IPS-20b (cell line): ENCODE results near the gene TAOK2.

ENCODE experiments used
- H3K27ac ChIP-seq: one replicate; pipeline ENCODE4 v1.5.1; 2013; ENCODE audit warnings: low read length
- H3K27me3 ChIP-seq: 2 replicates; pipeline ENCODE4 v1.6.1; 2013; ENCODE audit warnings: mild to moderate bottlenecking, low read length, inconsistent platforms; ENCODE audit not compliant: insufficient read depth
- H3K36me3 ChIP-seq: 2 replicates; pipeline ENCODE4 v1.6.1; 2013; ENCODE audit warnings: low read depth, mild to moderate bottlenecking, inconsistent platforms, low read length, moderate library complexity; ENCODE audit not compliant: insufficient read depth
- H3K4me1 ChIP-seq: 2 replicates; pipeline ENCODE4 v1.6.1; 2013; ENCODE audit warnings: mild to moderate bottlenecking, control low read depth, inconsistent platforms, low read length, moderate library complexity; ENCODE audit not compliant: insufficient read depth
- H3K4me3 ChIP-seq: 2 replicates; pipeline ENCODE4 v1.5.1; 2013; ENCODE audit warnings: mild to moderate bottlenecking, low read length, inconsistent platforms
- H3K9ac ChIP-seq: 2 replicates; pipeline ENCODE4 v1.6.1; 2013; ENCODE audit warnings: low read depth, mild to moderate bottlenecking, inconsistent platforms, low read length, moderate library complexity
- H3K9me3 ChIP-seq: 2 replicates; pipeline ENCODE4 v1.6.1; 2013; ENCODE audit warnings: mild to moderate bottlenecking, low read depth, low read length, inconsistent platforms; ENCODE audit not compliant: insufficient read depth

Gene TAOK2

GRCh38 chr16:30000735-30001631, 27.3 kb downstream of the TAOK2 start:
- Histone ChIP-seq H3K27ac (peak overlapping the region; percentile 37), H3K9me3 (no peaks in the 10 kb centered on the region), H3K4me3 (peak overlapping the region; percentile 54; the same call in 1 of the 2 replicates), H3K9ac (no peak overlapping the region; the same call in 1 of the 2 replicates), H3K4me1 (peaks cover 6% of the 10 kb centered on the region; the same call in 1 of the 2 replicates), H3K27me3 (no peaks in the 10 kb centered on the region), H3K36me3 (peaks cover 16% of the 10 kb centered on the region; the same call in 1 of the 2 replicates)

GRCh38 chr16:30002614-30003346, 29.1 kb downstream of the TAOK2 start:
- Histone ChIP-seq H3K27me3 (no peaks in the 10 kb centered on the region), H3K4me3 (no peak overlapping the region), H3K4me1 (peaks cover 2% of the 10 kb centered on the region; the same call in 1 of the 2 replicates), H3K27ac (no peak overlapping the region), H3K9me3 (no peaks in the 10 kb centered on the region), H3K9ac (no peak overlapping the region), H3K36me3 (peaks cover 8% of the 10 kb centered on the region; the same call in 1 of the 2 replicates)

GRCh38 chr16:30003670-30004423, 30.2 kb downstream of the TAOK2 start:
- H3K36me3 ChIP-seq: no peaks in the 10 kb centered on the region; the same call in 1 of the 2 replicates
- no peak overlapping the region for H3K27ac ChIP-seq
- H3K4me3 ChIP-seq: no peak overlapping the region
- peaks cover 2% of the 10 kb centered on the region; the same call in 1 of the 2 replicates for H3K4me1 ChIP-seq
- H3K9ac ChIP-seq: no peak overlapping the region
- H3K9me3 ChIP-seq: no peaks in the 10 kb centered on the region
- peaks cover 3% of the 10 kb centered on the region for H3K27me3 ChIP-seq

- no peak overlapping the region for H3K4me3 ChIP-seq
- H3K27ac ChIP-seq: no peak overlapping the region
- H3K36me3 ChIP-seq: no peaks in the 10 kb centered on the region; the same call in 1 of the 2 replicates
- no peak overlapping the region for H3K9ac ChIP-seq
- no peaks in the 10 kb centered on the region for H3K9me3 ChIP-seq
- H3K4me1 ChIP-seq: peaks cover 2% of the 10 kb centered on the region; the same call in 1 of the 2 replicates
- peaks cover 8% of the 10 kb centered on the region for H3K27me3 ChIP-seq
Measured at GRCh38 chr16:30004424-30004776, 30.7 kb downstream of the TAOK2 start.

DNA sequence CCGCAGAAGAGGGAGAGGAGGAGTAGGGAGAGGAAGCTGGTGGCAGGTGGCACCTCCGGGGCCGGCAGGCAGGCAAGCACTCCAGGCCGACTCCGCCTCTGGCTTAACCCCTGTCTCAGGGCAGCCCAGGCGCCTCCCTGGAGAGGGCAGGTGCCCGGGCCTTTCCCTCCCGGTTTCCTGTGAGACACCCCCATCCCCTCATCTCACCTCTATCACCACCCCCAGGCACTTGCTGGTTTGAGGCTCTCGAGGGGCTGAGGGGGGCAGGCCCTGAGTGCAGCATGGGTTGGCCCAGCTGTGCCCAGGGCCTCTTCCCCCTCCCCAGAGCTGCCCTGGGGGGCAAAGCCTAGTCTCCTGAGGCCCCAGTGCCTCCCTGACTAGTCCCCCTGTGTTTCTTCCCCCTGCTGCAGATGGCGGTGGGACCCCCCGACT, 31.2 kb downstream of the TAOK2 start:
- Histone ChIP-seq H3K4me3 (no peak overlapping the region), H3K27me3 (peaks cover 12% of the 10 kb centered on the region), H3K27ac (no peak overlapping the region), H3K4me1 (peaks cover 2% of the 10 kb centered on the region; the same call in 1 of the 2 replicates), H3K9me3 (no peaks in the 10 kb centered on the region), H3K36me3 (no peaks in the 10 kb centered on the region; the same call in 1 of the 2 replicates), H3K9ac (no peak overlapping the region)

DNA sequence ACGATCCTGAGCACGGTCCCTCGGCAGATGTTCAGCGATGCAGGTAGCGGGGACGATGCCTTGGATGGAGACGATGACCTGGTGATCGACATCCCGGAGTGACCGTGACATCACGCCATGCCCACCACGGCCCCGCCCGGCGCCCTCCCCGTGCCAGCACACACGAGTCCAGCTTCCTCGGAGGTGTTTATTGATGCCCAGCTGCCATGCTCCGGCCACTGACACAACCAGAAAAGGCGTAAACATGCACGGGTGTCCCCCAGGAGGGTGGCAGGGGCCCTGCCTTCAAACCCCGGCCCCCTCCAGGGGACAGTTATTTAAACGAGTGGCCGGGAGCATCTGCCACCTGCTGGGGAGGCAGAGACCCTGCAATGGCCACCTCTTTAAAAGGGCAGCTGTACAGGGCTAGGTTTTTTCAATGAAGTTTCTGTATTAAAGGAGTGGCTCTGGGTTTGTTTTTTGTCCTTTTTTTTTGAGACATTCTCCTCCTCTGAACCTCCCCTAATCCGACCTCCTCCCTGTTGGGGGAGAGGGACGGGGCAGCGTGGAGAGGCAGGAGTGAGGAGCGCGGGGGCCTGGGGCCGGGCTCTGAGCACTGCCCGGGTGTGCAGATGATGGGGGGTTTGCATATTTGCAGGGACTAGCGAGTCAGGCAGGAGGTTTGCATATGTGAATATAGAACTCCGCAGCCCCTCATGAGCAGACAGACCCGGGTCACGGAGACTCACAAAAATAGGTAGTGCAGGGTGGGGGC, 31.9 kb downstream of the TAOK2 start:
- no peaks in the 10 kb centered on the region for H3K9me3 ChIP-seq
- H3K27ac ChIP-seq: no peak overlapping the region
- H3K27me3 ChIP-seq: peaks cover 19% of the 10 kb centered on the region
- no peak overlapping the region for H3K9ac ChIP-seq
- no peaks in the 10 kb centered on the region; the same call in 1 of the 2 replicates for H3K36me3 ChIP-seq
- H3K4me1 ChIP-seq: peaks cover 2% of the 10 kb centered on the region; the same call in 1 of the 2 replicates
- no peak overlapping the region for H3K4me3 ChIP-seq

GRCh38 chr16:30006095-30006473, 32.4 kb downstream of the TAOK2 start:
- Histone ChIP-seq H3K36me3 (no peaks in the 10 kb centered on the region; the same call in 1 of the 2 replicates), H3K27ac (no peak overlapping the region), H3K4me1 (peaks cover 2% of the 10 kb centered on the region; the same call in 1 of the 2 replicates), H3K9me3 (no peaks in the 10 kb centered on the region), H3K4me3 (no peak overlapping the region), H3K9ac (no peak overlapping the region), H3K27me3 (peaks cover 22% of the 10 kb centered on the region)

DNA sequence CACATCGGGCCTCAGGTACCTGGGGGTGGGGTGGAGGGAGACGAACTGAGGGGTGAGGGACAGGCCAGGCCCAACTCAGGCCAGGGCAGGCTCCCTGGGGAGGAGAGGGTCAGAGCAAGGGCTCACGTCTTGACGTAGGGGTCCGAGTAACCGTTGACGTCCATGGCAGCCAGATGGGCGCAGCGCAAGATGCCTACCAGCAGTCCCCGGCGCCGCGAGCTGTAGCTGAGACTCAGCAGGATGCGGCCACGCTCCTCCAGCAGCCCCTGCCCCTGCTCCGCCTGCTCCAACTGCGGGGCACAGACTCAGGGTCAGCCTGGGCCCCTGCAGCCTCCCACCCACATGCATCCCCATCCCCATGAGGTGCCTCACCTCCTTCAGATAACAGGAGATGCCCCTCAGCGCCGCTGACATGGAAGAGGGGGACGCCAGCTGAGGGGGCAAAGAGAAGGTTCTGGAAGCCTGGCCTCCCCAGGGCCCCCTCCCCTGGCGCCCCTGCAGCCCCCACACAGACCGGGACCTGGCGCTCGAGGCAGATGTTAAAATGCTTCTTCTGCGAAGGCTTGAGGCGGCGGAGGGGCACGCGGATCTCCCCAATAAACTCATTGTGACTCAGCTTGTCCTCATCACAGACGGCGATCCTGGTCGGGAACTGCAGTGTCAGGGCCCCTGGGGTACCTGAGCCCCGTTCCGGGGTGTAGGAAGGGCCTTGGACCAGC, 33.1 kb downstream of the TAOK2 start:
- H3K36me3 ChIP-seq: no peaks in the 10 kb centered on the region; the same call in 1 of the 2 replicates
- H3K9me3 ChIP-seq: no peaks in the 10 kb centered on the region
- no peaks in the 10 kb centered on the region; the same call in 1 of the 2 replicates for H3K4me1 ChIP-seq
- H3K9ac ChIP-seq: no peak overlapping the region
- no peak overlapping the region for H3K27ac ChIP-seq
- peaks cover 27% of the 10 kb centered on the region for H3K27me3 ChIP-seq
- H3K4me3 ChIP-seq: no peak overlapping the region

- no peak overlapping the region for H3K9ac ChIP-seq
- H3K4me3 ChIP-seq: no peak overlapping the region
- H3K4me1 ChIP-seq: no peaks in the 10 kb centered on the region; the same call in 1 of the 2 replicates
- H3K27ac ChIP-seq: no peak overlapping the region
- H3K27me3 ChIP-seq: peaks cover 33% of the 10 kb centered on the region
- no peaks in the 10 kb centered on the region; the same call in 1 of the 2 replicates for H3K36me3 ChIP-seq
- no peaks in the 10 kb centered on the region for H3K9me3 ChIP-seq
Measured at GRCh38 chr16:30007378-30007895, 33.8 kb downstream of the TAOK2 start.
